Gastrocnemius medialis (tissue), 4 donors: ENCODE data around the gene ZRANB2. TPM values are rescaled to one million over a fixed set of nuclear protein-coding genes. Genes with fewer than 3 reads are reported as not detected.

Source experiments
- ATAC-seq, 2 donors: fragments of 150-250 bp; one replicate each; pipeline ENCODE4 v1.9.1; 2016
- DNase-seq, 2 donors: peaks; one replicate each; pipeline ENCODE4 v3.0.0-alpha.2; 2019
- H3K27ac ChIP-seq, 4 donors: fragments of 200-600 bp; sonication (generic); 1 replicate in 1 of 4; 2 replicates in 3 of 4; pipeline ENCODE4 v1.5.1; 2016 to 2018; ENCODE audit warnings: mild to moderate bottlenecking in 2 of 4, moderate library complexity in 1 of 4
- H3K27me3 ChIP-seq, 3 donors: fragments of 200-600 bp; sonication (generic) in 2 of 3; 1 replicate in 1 of 3; 2 replicates in 2 of 3; pipeline versions ENCODE4 v1.5.1 to v1.6.0; 2016 to 2019; ENCODE audit warnings: mild to moderate bottlenecking in 1 of 3, moderate library complexity in 1 of 3
- H3K36me3 ChIP-seq, 2 donors: fragments of 200-600 bp; sonication (generic) in 1 of 2; one replicate each; pipeline ENCODE4 v1.5.1; 2017 to 2018
- H3K4me1 ChIP-seq, 2 donors: fragments of 200-600 bp; sonication (generic) in 1 of 2; one replicate each; pipeline ENCODE4 v1.5.1; 2016 to 2017; ENCODE audit warnings: mild to moderate bottlenecking in 2 of 2
- H3K4me3 ChIP-seq, 4 donors: fragments of 200-600 bp; sonication (generic) in 3 of 4; 1 replicate in 1 of 4; 2 replicates in 3 of 4; pipeline ENCODE4 v1.5.1; 2016 to 2019; ENCODE audit warnings: mild to moderate bottlenecking in 2 of 4
- H3K9me3 ChIP-seq, 3 donors: fragments of 200-600 bp; sonication (generic) in 2 of 3; 1 replicate in 1 of 3; 2 replicates in 2 of 3; pipeline ENCODE4 v1.5.1; 2016 to 2019
- CTCF ChIP-seq, 5 experiments: fragments of 450-650 bp in 3 of 5; fragments of 200-600 bp in 2 of 5; sonication (generic) in 2 of 5; IDR thresholded peaks in 4 of 5; conservative IDR thresholded peaks in 1 of 5; 1 replicate in 4 of 5; 2 replicates in 1 of 5; pipeline ENCODE4 v1.5.1; 2016 to 2019; ENCODE audit warnings: antibody characterized with exemption in 5 of 5, mild to moderate bottlenecking in 3 of 5, moderate library complexity in 3 of 5
- POLR2A ChIP-seq, 2 donors: fragments of 450-650 bp; IDR thresholded peaks; one replicate each; pipeline ENCODE4 v1.6.1; 2017; ENCODE audit warnings: antibody characterized with exemption in 2 of 2, mild to moderate bottlenecking in 2 of 2, moderate library complexity in 2 of 2
- in situ Hi-C, 4 donors: fragments of 200-750 bp; cut with MboI; loops; one replicate each; pipeline versions ENCODE4 v1.15.0 to v1.8.0; 2017; ENCODE audit warnings: low sequenced_read_pairs in 4 of 4
- intact Hi-C: fragments of 100-400 bp; cut with DNase I; formaldehyde crosslinking; loops from one replicate; pipeline ENCODE4 v1.15.1; 2023; ENCODE audit warnings: low total_unique reads
- total RNA-seq, 4 donors: library from RNA; depleted of rRNA; stranded (reverse); fragments of >200 nt; gene quantifications; one replicate each; pipeline versions ENCODE4 v1.1.0 to v1.2.3, GENCODE V29; 2016

ZRANB2 gene
- total RNA-seq, 4 donors from 2014 or later = 20.5 to 66.5 (median 24.1) TPM

- no peak for DNase-seq
- in situ Hi-C loops = loop anchor here (5.0 to 25.0 kb wide), 7 partner anchors 363 to 813 kb away; no protein-coding TSS in a partner anchor
- Histone ChIP-seq H3K36me3 (no peaks in the 10 kb centered on the region), H3K4me3 (no peak overlapping the region), H3K27me3 (peaks cover 28 to 39% (median 33%) of the 10 kb centered on the region in 3 donors), H3K9me3 (no peaks in the 10 kb centered on the region), H3K27ac (no peak overlapping the region), H3K4me1 (peaks cover 6 to 12% of the 10 kb centered on the region in 2 donors)
- no peak for TF ChIP-seq POLR2A (IDR thresholded peaks at IDR 0.05)
- peak; percentile 29 to 65 (median 57) for TF ChIP-seq CTCF (IDR thresholded peaks at IDR 0.05 in 4 of 5, conservative IDR thresholded peaks at IDR 0.05 in 1 of 5)
- ATAC-seq = peak; percentile 60 to 67
- intact Hi-C loops = loop anchor here (2.0 to 5.0 kb wide), 2 partner anchors 363 to 521 kb away; no protein-coding TSS in a partner anchor
Measured at GRCh38 chr1:71049951-71050598, 30.8 kb downstream of the ZRANB2 start.

DNA sequence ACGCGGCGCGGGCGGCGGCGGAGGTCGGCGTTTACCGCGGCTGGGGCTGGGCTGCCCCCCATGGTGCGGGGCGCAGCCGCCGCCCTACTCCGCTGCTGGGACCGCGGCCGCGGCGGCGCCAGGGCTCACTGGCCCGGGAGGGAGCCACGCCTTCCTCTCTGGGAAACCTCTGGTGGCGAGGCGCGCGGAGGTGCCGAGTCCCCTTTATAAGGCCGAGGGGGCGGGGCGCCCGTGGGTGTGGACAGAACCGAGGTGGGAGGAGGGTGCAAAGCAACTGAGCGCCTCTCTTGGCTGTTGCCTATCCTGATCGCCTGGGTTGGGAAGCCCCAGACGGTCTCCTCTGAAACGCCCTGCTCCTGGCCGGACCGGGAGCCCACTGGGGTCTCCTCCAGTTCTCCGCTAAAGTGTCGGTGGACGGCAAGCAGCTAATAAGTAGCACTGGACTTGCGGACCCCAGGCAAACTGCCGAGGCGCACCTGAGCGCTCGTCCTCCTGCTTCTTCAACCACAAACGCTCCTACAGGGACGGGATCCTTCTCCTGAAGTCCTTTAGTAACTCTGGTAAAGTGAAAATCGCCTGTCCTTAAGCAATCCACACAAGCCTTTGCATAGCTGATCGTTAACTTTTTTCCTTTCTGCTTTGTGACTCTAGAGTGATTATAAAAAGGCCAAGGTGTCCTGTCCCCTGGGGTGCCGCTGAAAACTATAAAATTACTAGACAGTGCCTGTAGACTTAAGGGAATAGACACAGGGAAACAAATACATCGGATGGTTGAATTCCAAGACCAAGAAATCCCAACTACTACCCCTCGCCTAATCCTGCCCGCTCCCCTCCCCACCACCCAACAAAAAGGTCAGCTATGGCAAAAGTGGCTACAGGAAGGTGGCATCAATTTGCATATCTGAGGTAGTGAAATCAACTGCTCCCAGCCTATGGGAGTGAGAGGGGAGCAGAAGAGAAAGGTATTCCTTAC is 32.9 kb downstream of the ZRANB2 start, which contains the start of gene PTGER3:
Gene PTGER3 (minus strand): TSS at position 182 of the 973 bp plus-strand sequence. CDS start 239 bp downstream, outside the sequence.
- no peaks in the 10 kb centered on the region for H3K36me3 ChIP-seq

GRCh38 chr1:71046891-71047634 is 33.8 kb downstream of the ZRANB2 start:
- TF ChIP-seq POLR2A (IDR thresholded peaks at IDR 0.05) = no peak
- no peak for TF ChIP-seq CTCF (IDR thresholded peaks at IDR 0.05 in 4 of 5, conservative IDR thresholded peaks at IDR 0.05 in 1 of 5)
- peaks cover 31 to 49% (median 41%) of the 10 kb centered on the region in 3 donors for H3K27me3 ChIP-seq
- in situ Hi-C loops = loop anchor here in 3 of 4 donors (10.0 to 25.0 kb wide), 3 partner anchors 360 to 510 kb away; no protein-coding TSS in a partner anchor
- intact Hi-C loops = no loop called here
- peaks cover 6 to 12% of the 10 kb centered on the region in 2 donors for H3K4me1 ChIP-seq
- H3K36me3 ChIP-seq = no peaks in the 10 kb centered on the region
- H3K9me3 ChIP-seq = no peaks in the 10 kb centered on the region
- no peak for DNase-seq
- H3K4me3 ChIP-seq = peak overlapping the region; percentile 45 to 51 (median 50)
- no peak overlapping the region for H3K27ac ChIP-seq
- ATAC-seq = no peak

More for the DNA sequence above, 32.9 kb downstream of the ZRANB2 start, which contains the start of gene PTGER3:
- ATAC-seq = no peak
- H3K9me3 ChIP-seq = no peaks in the 10 kb centered on the region
- in situ Hi-C loops (loop anchor here in 3 of 4 donors (10.0 to 25.0 kb wide), 3 partner anchors 361 to 511 kb away; no protein-coding TSS in a partner anchor), intact Hi-C loops (loop anchor here (2.0 kb wide), 1 partner anchor 519 kb away; no protein-coding TSS in a partner anchor)
- H3K4me1 ChIP-seq = peaks cover 6 to 12% of the 10 kb centered on the region in 2 donors
- H3K27ac ChIP-seq = no peak within 1 kb of the TSS
- TF ChIP-seq POLR2A (IDR thresholded peaks at IDR 0.05) (no peak), CTCF (IDR thresholded peaks at IDR 0.05 in 4 of 5, conservative IDR thresholded peaks at IDR 0.05 in 1 of 5) (no peak)
- DNase-seq = no peak
- peaks cover 31 to 47% (median 41%) of the 10 kb centered on the region in 3 donors for H3K27me3 ChIP-seq
- H3K4me3 ChIP-seq = peak within 1 kb of the TSS; percentile 45 to 51 (median 50)
